ENCODE results near the gene CYP2U1.
"Not testable (repeated sequence)": the region's sequence is repeated elsewhere in the genome, so short reads cannot be mapped to it uniquely, and the experiment has no call there.

The CYP2U1 gene

GRCh38 chr4:107922486-107923473 lies 8.6 kb upstream of the CYP2U1 start:
- peak; percentile 4 for DNase-seq (ENCODE audit: low read depth, low spot score)

GRCh38 chr4:107925713-107926112 lies 5.6 kb upstream of the CYP2U1 start:
- not testable (repeated sequence) for DNase-seq (ENCODE audit: low read depth, low spot score)

GRCh38 chr4:107926875-107927274 lies 4.5 kb upstream of the CYP2U1 start:
- not testable (repeated sequence) for DNase-seq (ENCODE audit: low read depth, low spot score)

GRCh38 chr4:107931775-107932321 lies 499 bp downstream of the CYP2U1 start:
- DNase-seq (ENCODE audit: low read depth, low spot score), result no peak

- DNase-seq (ENCODE audit: low read depth, low spot score), result no peak
These were observed 3.9 kb downstream of the CYP2U1 start for GRCh38 chr4:107935246-107935645.

- DNase-seq (ENCODE audit: low read depth, low spot score), result no peak
These were observed 5.7 kb downstream of the CYP2U1 start for GRCh38 chr4:107937040-107937439.

- no peak for DNase-seq (ENCODE audit: low read depth, low spot score)
These were observed 8.0 kb downstream of the CYP2U1 start for GRCh38 chr4:107939307-107939706.

- DNase-seq (ENCODE audit: low read depth, low spot score), result no peak
These were observed 14.5 kb downstream of the CYP2U1 start for GRCh38 chr4:107945809-107946208.

- no peak for DNase-seq (ENCODE audit: low read depth, low spot score)
These were observed 19.6 kb downstream of the CYP2U1 start for GRCh38 chr4:107950746-107951540.

GRCh38 chr4:107951551-107951950 lies 20.2 kb downstream of the CYP2U1 start:
- no peak for DNase-seq (ENCODE audit: low read depth, low spot score)

- no peak for DNase-seq (ENCODE audit: low read depth, low spot score)
These were observed 24.7 kb downstream of the CYP2U1 start for GRCh38 chr4:107956011-107956410.

- DNase-seq (ENCODE audit: low read depth, low spot score), result no peak
These were observed 35.6 kb downstream of the CYP2U1 start for GRCh38 chr4:107966903-107967302.

GRCh38 chr4:107967519-107967918 lies 36.2 kb downstream of the CYP2U1 start:
- not testable (repeated sequence) for DNase-seq (ENCODE audit: low read depth, low spot score)

GRCh38 chr4:107967921-107968320 lies 36.6 kb downstream of the CYP2U1 start:
- DNase-seq (ENCODE audit: low read depth, low spot score), result not testable (repeated sequence)

GRCh38 chr4:107970063-107970798 lies 38.9 kb downstream of the CYP2U1 start:
- DNase-seq (ENCODE audit: low read depth, low spot score), result no peak

- no peak for DNase-seq (ENCODE audit: low read depth, low spot score)
These were observed 41.3 kb downstream of the CYP2U1 start for GRCh38 chr4:107972605-107973004.

GRCh38 chr4:107974523-107974922 lies 43.2 kb downstream of the CYP2U1 start:
- no peak for DNase-seq (ENCODE audit: low read depth, low spot score)

GRCh38 chr4:107977482-107977881 lies 46.1 kb downstream of the CYP2U1 start:
- DNase-seq (ENCODE audit: low read depth, low spot score), result no peak

GRCh38 chr4:107977966-107978705 lies 46.8 kb downstream of the CYP2U1 start:
- DNase-seq (ENCODE audit: low read depth, low spot score), result no peak

- DNase-seq (ENCODE audit: low read depth, low spot score), result no peak
These were observed 47.5 kb downstream of the CYP2U1 start for GRCh38 chr4:107978716-107979451.

Data from ELF-1 (cell line).